T-helper 1 cell treated with Interleukin-12 subunit alpha and Interleukin-12 subunit beta and Interleukin-4 antibody, amounts not matched to agents 30 μg/mL and 1 μg/mL, for 36 hours (primary cell): Measurements from ENCODE around the gene ANAPC2.
"Not testable (repeated sequence)": the region's sequence is repeated elsewhere in the genome, so short reads cannot be mapped to it uniquely, and the experiment has no call there.

Source experiments
- H3K27ac Mint-ChIP-seq: one replicate; pipeline ENCODE4 v1.8.0; 2021; ENCODE audit warnings: mild to moderate bottlenecking, mixed read lengths
- H3K27me3 Mint-ChIP-seq: one replicate; pipeline ENCODE4 v1.8.0; 2021; ENCODE audit warnings: low read depth, mixed read lengths
- H3K36me3 Mint-ChIP-seq: one replicate; pipeline ENCODE4 v1.8.0; 2021; ENCODE audit warnings: low read depth, mixed read lengths
- H3K4me1 Mint-ChIP-seq: one replicate; pipeline ENCODE4 v1.8.0; 2021; ENCODE audit warnings: low read depth, mixed read lengths
- H3K4me3 Mint-ChIP-seq: one replicate; pipeline ENCODE4 v1.8.0; 2021; ENCODE audit warnings: mild to moderate bottlenecking, moderate library complexity, mixed read lengths
- H3K9me3 Mint-ChIP-seq: one replicate; pipeline ENCODE4 v1.8.0; 2021; ENCODE audit warnings: mixed read lengths

ANAPC2 gene

DNA sequence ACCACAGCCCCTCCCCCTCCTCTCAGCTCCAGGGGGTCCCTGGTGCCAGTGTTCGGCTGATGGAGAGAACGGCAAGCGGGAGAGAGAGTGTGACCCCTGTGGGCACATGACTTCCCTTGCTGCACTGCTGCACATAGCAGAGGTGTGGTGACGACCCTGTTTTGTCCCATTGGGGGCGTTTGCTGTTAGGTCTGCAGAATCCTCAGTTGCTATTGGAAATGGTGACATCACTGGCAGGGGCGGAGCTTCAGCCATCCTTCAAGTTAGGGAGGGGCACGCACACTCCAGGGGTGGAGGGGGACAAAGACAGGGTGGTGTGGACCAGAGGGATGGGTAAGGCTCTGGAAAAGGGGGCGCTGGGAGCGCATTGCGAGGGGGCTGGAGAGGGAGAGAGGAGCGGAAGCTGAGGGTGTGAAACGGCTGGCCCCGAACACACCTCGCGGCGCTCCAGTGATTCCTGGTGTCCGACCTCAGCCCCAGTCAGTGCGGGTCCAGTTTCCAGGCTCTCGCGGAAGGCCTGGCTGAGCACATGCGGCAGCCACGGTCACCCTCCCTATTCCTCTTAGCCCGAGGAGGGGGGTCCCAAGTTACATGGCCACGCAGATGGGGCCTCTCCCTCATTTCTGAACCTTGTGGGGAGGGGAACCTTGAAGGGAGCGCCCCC lies 50.2 kb downstream of the ANAPC2 start:
- peaks cover 3% of the 10 kb centered on the region for H3K4me1 Mint-ChIP-seq
- H3K27ac Mint-ChIP-seq: peak overlapping the region; percentile 3
- H3K9me3 Mint-ChIP-seq: no peaks in the 10 kb centered on the region
- no peaks in the 10 kb centered on the region for H3K36me3 Mint-ChIP-seq
- peaks cover 42% of the 10 kb centered on the region for H3K27me3 Mint-ChIP-seq
- no peak overlapping the region for H3K4me3 Mint-ChIP-seq

GRCh38 chr9:137136881-137137607 lies 51.3 kb downstream of the ANAPC2 start:
- Mint-ChIP-seq H3K4me3 (no peak overlapping the region), H3K27ac (no peak overlapping the region), H3K4me1 (peaks cover 3% of the 10 kb centered on the region), H3K36me3 (no peaks in the 10 kb centered on the region), H3K27me3 (peaks cover 40% of the 10 kb centered on the region), H3K9me3 (no peaks in the 10 kb centered on the region)

DNA sequence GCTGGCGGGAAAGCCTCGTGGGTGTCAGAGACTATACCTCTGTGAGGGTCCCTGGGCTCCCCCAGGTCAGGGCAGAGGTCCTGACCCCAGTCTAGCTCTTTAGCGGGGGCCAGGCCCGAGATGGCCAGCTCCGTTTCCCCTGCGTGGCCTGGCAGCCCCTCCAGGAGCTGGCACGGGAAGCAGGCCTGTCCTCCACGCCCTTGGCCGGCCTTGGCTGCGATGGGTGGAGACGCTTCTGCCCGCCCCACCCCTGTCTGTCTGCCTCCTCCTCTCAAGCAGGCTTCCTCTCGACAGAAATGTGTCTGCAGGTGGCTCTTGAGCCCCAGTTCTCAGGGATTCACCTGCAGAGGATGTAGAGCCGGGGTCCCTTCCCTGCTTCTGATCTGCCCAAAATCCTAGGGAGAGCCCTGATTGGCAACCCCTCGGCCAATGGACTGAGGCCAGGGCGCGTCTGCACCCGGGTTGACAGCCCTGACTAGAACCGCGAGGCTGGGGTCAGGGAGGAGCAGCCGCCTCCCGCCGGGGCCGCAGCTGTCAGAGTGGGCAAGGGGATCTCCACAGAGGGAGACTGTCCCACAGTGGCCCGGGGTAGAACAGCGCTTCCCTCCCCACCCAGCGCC lies 52.0 kb downstream of the ANAPC2 start:
- Mint-ChIP-seq H3K4me3 (no peak overlapping the region), H3K4me1 (peaks cover 3% of the 10 kb centered on the region), H3K27me3 (peaks cover 38% of the 10 kb centered on the region), H3K9me3 (no peaks in the 10 kb centered on the region), H3K36me3 (no peaks in the 10 kb centered on the region), H3K27ac (no peak overlapping the region)

DNA sequence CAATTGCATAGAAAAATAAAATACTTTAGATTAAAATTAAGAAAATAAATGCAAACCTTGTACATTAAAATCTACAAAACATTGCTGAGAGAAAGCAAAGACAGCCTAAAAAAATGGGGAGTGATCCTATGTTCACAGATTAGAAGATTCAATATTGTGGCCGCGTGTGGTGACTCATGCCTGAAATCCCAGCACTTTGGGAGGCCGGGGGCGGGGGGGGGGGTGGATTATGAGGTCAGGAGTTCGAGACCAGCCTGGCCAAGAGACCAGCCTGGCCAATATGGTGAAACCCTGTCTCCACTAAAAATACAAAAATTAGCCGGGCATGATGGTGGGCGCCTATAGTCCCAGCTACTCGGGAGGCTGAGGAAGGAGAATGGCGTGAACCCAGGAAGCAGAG lies 53.2 kb downstream of the ANAPC2 start:
- H3K27me3 Mint-ChIP-seq: peaks cover 32% of the 10 kb centered on the region

GRCh38 chr9:137134191-137134590 lies 54.2 kb downstream of the ANAPC2 start:
- H3K4me1 Mint-ChIP-seq: peaks cover 2% of the 10 kb centered on the region
- H3K4me3 Mint-ChIP-seq: no peak overlapping the region
- H3K27me3 Mint-ChIP-seq: peaks cover 23% of the 10 kb centered on the region
- H3K36me3 Mint-ChIP-seq: no peaks in the 10 kb centered on the region
- no peak overlapping the region for H3K27ac Mint-ChIP-seq
- no peaks in the 10 kb centered on the region for H3K9me3 Mint-ChIP-seq

More for the DNA sequence above, 53.2 kb downstream of the ANAPC2 start:
- H3K27ac Mint-ChIP-seq, H3K4me1 Mint-ChIP-seq, H3K4me3 Mint-ChIP-seq, H3K9me3 Mint-ChIP-seq, H3K36me3 Mint-ChIP-seq: not testable (repeated sequence)

DNA sequence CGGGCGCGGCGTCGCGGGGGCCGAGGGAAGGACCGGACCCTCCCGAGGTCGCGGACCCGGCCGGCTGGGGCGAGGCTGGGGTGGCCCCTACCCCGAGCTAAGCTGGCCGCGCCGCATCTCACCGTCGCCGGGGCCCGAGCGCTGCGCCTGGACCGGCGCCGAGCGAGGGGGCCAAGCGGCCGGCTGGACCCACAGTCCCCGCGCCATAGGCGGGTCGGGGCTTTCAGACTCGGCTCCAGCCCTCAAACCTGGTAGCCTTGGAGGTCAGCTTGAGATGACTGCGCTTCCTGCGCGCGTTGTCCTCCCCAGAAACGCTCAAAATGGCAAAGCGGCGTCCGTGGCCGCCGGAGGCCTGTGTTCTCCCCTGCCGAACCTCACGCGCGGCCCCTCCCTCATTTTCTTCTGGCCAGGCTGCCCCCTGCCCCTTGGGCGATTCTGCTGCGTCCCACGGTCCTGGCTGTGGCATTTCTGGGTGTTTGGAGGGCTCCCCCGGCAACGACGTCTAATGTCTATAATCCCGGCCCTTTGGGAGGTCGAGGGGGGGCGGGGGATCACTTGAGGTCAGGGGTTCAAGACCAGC lies 58.1 kb downstream of the ANAPC2 start:
- Mint-ChIP-seq H3K27me3 (peaks cover 4% of the 10 kb centered on the region), H3K27ac (peak overlapping the region; percentile 75), H3K36me3 (peaks cover 2% of the 10 kb centered on the region), H3K4me1 (peaks cover 25% of the 10 kb centered on the region), H3K4me3 (peak overlapping the region; percentile 84), H3K9me3 (no peaks in the 10 kb centered on the region)

DNA sequence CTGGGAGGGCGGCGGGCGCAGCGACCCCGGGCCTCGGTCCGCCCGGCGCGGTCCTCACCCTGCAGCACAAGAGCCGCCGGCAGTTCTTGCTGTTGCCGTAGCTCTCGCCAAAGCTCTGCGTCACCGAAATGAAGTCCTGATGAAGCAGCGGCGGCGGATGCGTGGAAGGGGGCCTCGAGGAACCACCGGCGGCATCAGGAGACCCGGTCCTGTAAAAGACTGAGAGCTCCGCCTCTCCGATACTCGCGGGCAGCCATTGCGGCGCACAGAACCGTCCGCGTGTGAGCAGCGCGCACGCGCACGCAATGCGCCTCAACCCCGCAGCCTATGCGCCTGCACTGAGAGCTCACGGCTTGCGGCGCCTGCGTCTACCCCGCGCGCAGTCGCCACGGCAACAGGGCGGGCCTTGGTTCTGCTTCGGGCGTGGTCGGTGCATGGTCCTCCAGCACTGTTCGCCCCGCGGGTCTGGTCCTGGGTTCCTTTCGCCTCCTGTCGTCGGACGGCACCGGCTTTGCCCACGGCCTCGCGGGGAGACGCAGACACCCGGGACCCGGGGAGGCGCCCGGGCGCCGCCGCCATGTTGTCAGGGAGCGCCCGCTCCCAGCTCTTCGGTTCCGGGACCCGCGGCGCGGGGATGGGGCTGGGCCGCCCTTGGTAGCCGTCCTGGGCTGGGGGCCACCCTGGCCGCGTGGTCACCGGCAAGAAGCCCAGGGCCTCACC lies 58.7 kb downstream of the ANAPC2 start:
- H3K4me3 Mint-ChIP-seq: peak overlapping the region; percentile 82
- peaks cover 4% of the 10 kb centered on the region for H3K27me3 Mint-ChIP-seq
- H3K36me3 Mint-ChIP-seq: peaks cover 2% of the 10 kb centered on the region
- H3K27ac Mint-ChIP-seq: peak overlapping the region; percentile 71
- peaks cover 25% of the 10 kb centered on the region for H3K4me1 Mint-ChIP-seq
- H3K9me3 Mint-ChIP-seq: no peaks in the 10 kb centered on the region

GRCh38 chr9:137128862-137129455 lies 59.4 kb downstream of the ANAPC2 start:
- Mint-ChIP-seq H3K9me3 (no peaks in the 10 kb centered on the region), H3K4me3 (peak overlapping the region; percentile 89), H3K27me3 (peaks cover 4% of the 10 kb centered on the region), H3K36me3 (peaks cover 2% of the 10 kb centered on the region), H3K4me1 (peaks cover 25% of the 10 kb centered on the region), H3K27ac (peak overlapping the region; percentile 89)

DNA sequence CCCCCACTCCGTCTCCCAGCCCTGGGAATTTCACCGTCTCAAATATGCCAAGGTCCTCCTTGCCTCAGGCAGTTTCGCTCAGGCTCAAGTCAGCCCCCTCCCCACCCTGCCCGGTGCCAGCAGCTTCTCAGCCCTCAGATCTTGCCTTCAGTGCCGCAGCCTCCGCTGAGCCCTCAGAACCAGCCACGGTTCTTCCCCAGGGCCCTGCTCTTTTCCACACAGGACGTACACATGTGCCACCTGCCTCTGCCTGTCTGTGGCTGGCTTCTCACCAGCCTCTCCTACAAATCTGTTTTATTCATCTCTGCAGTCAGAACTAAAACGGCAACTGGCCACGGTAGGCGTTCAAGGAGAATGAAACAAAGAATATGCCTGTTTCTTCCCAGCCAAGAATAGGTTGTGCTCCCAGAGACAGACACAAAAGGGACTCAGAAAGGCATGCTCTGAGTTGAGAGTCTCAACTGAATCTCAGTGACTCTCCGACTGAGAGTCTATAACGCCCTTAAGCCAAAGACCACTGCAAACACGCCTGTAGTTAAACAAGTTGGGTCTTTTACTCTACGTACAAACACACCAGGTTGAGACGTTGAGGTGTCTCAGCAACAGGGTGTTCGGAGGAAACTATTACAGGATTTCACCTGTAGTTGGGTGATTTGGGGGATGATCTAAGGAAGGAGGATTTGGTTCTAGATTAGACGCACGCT lies 60.0 kb downstream of the ANAPC2 start:
- no peaks in the 10 kb centered on the region for H3K9me3 Mint-ChIP-seq
- peak overlapping the region; percentile 89 for H3K4me3 Mint-ChIP-seq
- peaks cover 4% of the 10 kb centered on the region for H3K27me3 Mint-ChIP-seq
- H3K4me1 Mint-ChIP-seq: peaks cover 25% of the 10 kb centered on the region
- peak overlapping the region; percentile 89 for H3K27ac Mint-ChIP-seq
- H3K36me3 Mint-ChIP-seq: peaks cover 2% of the 10 kb centered on the region

DNA sequence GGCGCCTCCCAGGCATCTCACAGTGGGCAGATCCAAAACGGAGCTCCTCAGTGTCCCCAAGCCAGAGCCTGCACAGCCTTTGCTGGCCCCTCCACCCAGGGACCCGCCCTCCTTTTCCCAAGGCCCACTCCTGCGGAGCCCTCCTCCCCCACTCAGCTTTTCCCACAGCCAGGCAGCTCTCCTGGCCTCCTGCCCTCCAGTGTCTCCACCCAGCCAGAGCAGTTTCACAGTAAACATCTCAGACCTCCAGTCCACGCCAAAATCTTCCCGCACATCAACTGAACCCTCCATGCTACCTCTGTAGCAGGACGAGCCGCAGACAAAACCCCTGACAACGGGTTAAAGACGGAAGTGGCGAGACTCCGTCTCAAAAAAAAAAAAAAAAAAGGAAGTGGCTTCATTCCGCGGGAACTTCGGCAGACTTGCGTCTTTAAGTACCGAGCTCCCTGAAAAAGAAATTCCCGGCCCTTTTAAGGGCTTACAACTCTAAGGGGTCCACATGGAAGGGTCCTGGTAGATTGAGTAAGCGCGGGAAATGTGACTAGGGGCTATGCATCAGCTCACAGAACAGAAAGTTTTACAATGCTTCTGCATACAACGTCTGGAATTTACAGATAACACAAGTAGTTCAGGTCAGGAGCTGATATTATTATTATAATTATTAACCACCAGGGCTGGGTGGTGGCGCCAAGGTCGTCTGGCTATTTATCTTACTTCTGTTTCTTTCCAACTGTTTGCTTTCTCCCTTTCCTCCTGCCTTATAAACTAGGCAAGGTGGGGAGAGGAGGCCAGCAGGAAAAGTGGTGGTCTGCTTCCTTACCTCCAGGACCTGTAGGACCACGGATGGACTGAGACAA lies 60.8 kb downstream of the ANAPC2 start:
- peaks cover 2% of the 10 kb centered on the region for H3K36me3 Mint-ChIP-seq
- H3K27ac Mint-ChIP-seq: peak overlapping the region; percentile 98
- peak overlapping the region; percentile 94 for H3K4me3 Mint-ChIP-seq
- H3K27me3 Mint-ChIP-seq: no peaks in the 10 kb centered on the region
- H3K4me1 Mint-ChIP-seq: peaks cover 27% of the 10 kb centered on the region
- H3K9me3 Mint-ChIP-seq: no peaks in the 10 kb centered on the region

DNA sequence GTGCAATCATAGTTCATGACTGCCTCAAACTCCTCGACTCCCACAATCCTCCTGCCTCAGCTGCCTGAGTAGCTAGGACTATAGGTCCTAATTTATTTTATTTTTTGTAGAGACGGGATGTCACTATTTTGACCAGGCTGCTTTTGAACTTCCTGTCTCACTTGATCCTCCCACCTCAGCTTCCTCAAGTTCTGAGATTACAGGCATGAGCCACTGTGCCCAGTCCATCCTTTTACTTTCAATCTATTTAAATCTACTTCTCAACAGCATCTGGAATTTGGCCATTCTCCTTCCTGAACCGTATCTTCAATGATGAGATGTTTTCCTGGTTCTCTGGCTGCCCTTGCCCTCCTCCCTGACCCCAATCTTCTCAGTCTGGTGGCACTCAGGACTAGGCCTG lies 61.6 kb downstream of the ANAPC2 start:
- peaks cover 2% of the 10 kb centered on the region for H3K36me3 Mint-ChIP-seq

More for the DNA sequence above, 61.6 kb downstream of the ANAPC2 start:
- H3K27me3 Mint-ChIP-seq: no peaks in the 10 kb centered on the region
- H3K27ac Mint-ChIP-seq: peak overlapping the region; percentile 98
- peaks cover 32% of the 10 kb centered on the region for H3K4me1 Mint-ChIP-seq
- peak overlapping the region; percentile 94 for H3K4me3 Mint-ChIP-seq
- no peaks in the 10 kb centered on the region for H3K9me3 Mint-ChIP-seq
